Tibial nerve (tissue), 4 donors: ENCODE data around the gene ANGPTL7. TPM values are rescaled to one million over a fixed set of nuclear protein-coding genes. Genes with fewer than 3 reads are reported as not detected.

Experiments
- DNase-seq, 2 donors: peaks; one replicate each; pipeline ENCODE4 v3.0.0-alpha.2; 2019; ENCODE audit warnings: low spot score in 2 of 2
- H3K27ac ChIP-seq, 4 donors: fragments of 200-600 bp; sonication (generic) in 3 of 4; one replicate each; pipeline ENCODE4 v1.5.1; 2017 to 2019; ENCODE audit warnings: mild to moderate bottlenecking in 1 of 4
- H3K27me3 ChIP-seq, 2 donors: fragments of 200-600 bp; sonication (generic) in 1 of 2; one replicate each; pipeline versions ENCODE4 v1.5.1 to v1.6.0; 2017 to 2019
- H3K36me3 ChIP-seq, 3 donors: fragments of 200-600 bp; sonication (generic); one replicate each; pipeline ENCODE4 v1.5.1; 2018 to 2019
- H3K4me1 ChIP-seq, 4 donors: fragments of 200-600 bp; sonication (generic) in 3 of 4; one replicate each; pipeline ENCODE4 v1.5.1; 2017 to 2019
- H3K4me3 ChIP-seq, 4 donors: fragments of 200-600 bp; sonication (generic) in 3 of 4; one replicate each; pipeline ENCODE4 v1.5.1; 2017 to 2019; ENCODE audit warnings: mild to moderate bottlenecking in 1 of 4, moderate library complexity in 1 of 4
- H3K9me3 ChIP-seq, 4 donors: fragments of 200-600 bp; sonication (generic) in 3 of 4; one replicate each; pipeline ENCODE4 v1.5.1; 2017 to 2019
- CTCF ChIP-seq, 5 experiments: fragments of 200-600 bp in 3 of 5; fragments of 450-650 bp in 2 of 5; sonication (generic) in 3 of 5; IDR thresholded peaks; one replicate each; pipeline ENCODE4 v1.5.1; 2016 to 2019; ENCODE audit warnings: antibody characterized with exemption in 5 of 5, mild to moderate bottlenecking in 3 of 5, moderate library complexity in 2 of 5
- EP300 ChIP-seq, 2 donors: sonication (generic); formaldehyde crosslinking; IDR thresholded peaks; one replicate each; pipeline ENCODE4 v1.6.1; 2017; ENCODE audit warnings: antibody characterized with exemption in 2 of 2, mild to moderate bottlenecking in 1 of 2
- POLR2A ChIP-seq, 2 donors: fragments of 450-650 bp; IDR thresholded peaks; one replicate each; pipeline ENCODE4 v1.6.1; 2017; ENCODE audit warnings: antibody characterized with exemption in 2 of 2, mild to moderate bottlenecking in 2 of 2, moderate library complexity in 2 of 2
- WGBS, 2 donors: methylation state at CpG; one replicate each; pipeline ENCODE4 v1.1.5; 2018; 5-methylcytosine and 5-hydroxymethylcytosine counted together
- total RNA-seq, 4 donors: library from RNA; depleted of rRNA; stranded (reverse); fragments of >200 nt; gene quantifications; one replicate each; pipeline ENCODE4 v1.1.0, GENCODE V29; 2016

Gene ANGPTL7
- total RNA-seq, 4 donors from 2014 or later: 1,094 to 2,140 (median 1,213) TPM

GRCh38 chr1:11204396-11205190 is 15.4 kb downstream of the ANGPTL7 start:
- Histone ChIP-seq H3K9me3 (no peaks in the 10 kb centered on the region), H3K36me3 (peaks cover 0 to 89% (median 4%) of the 10 kb centered on the region in 3 donors), H3K4me3 (no peak overlapping the region), H3K27me3 (no peaks in the 10 kb centered on the region), H3K27ac (peak overlapping the region in 2 of 4 donors; percentile 50 to 84), H3K4me1 (peaks cover 0 to 10% (median 3%) of the 10 kb centered on the region in 4 donors)
- 90 to 92% methylated on average over 11 of the region's 11 CpGs for WGBS, 2 donors
- DNase-seq: no peak
- no peak for TF ChIP-seq CTCF (IDR thresholded peaks at IDR 0.05)
- TF ChIP-seq EP300 (IDR thresholded peaks at IDR 0.05): peak in 1 of 2 donors; percentile 48

- Histone ChIP-seq H3K36me3 (peaks cover 0 to 91% (median 4%) of the 10 kb centered on the region in 3 donors), H3K9me3 (no peaks in the 10 kb centered on the region), H3K27ac (peak overlapping the region; percentile 21 to 84 (median 56)), H3K4me1 (peaks cover 0 to 10% (median 3%) of the 10 kb centered on the region in 4 donors), H3K4me3 (no peak overlapping the region), H3K27me3 (no peaks in the 10 kb centered on the region)
- WGBS, 2 donors: 50 to 58% methylated on average over 6 of the region's 6 CpGs
- no peak for TF ChIP-seq POLR2A (IDR thresholded peaks at IDR 0.05)
- peak; percentile 84 to 85 for TF ChIP-seq EP300 (IDR thresholded peaks at IDR 0.05)
- no peak for TF ChIP-seq CTCF (IDR thresholded peaks at IDR 0.05)
- peak; percentile 75 to 81 for DNase-seq
These were observed 18.9 kb downstream of the ANGPTL7 start for GRCh38 chr1:11207898-11208611.

GRCh38 chr1:11211461-11211860 is 22.3 kb downstream of the ANGPTL7 start:
- Histone ChIP-seq H3K4me3 (no peak overlapping the region), H3K27ac (peak overlapping the region in 1 of 4 donors; percentile 35), H3K27me3 (no peaks in the 10 kb centered on the region), H3K4me1 (peaks cover 0 to 25% (median 3%) of the 10 kb centered on the region in 4 donors), H3K9me3 (no peaks in the 10 kb centered on the region), H3K36me3 (peaks cover 0 to 84% (median 8%) of the 10 kb centered on the region in 3 donors)
- no peak for DNase-seq
- WGBS, 2 donors: 90 to 99% methylated on average over 3 to 4 of the region's 4 CpGs
- TF ChIP-seq EP300 (IDR thresholded peaks at IDR 0.05) (no peak), CTCF (IDR thresholded peaks at IDR 0.05) (no peak), POLR2A (IDR thresholded peaks at IDR 0.05) (no peak)

- H3K27me3 ChIP-seq: no peaks in the 10 kb centered on the region
- no peak for TF ChIP-seq POLR2A (IDR thresholded peaks at IDR 0.05)
- TF ChIP-seq EP300 (IDR thresholded peaks at IDR 0.05): no peak
- no peak for TF ChIP-seq CTCF (IDR thresholded peaks at IDR 0.05)
- H3K4me1 ChIP-seq: peaks cover 0 to 25% (median 3%) of the 10 kb centered on the region in 4 donors
- no peak overlapping the region for H3K4me3 ChIP-seq
- WGBS, 2 donors: 68 to 75% methylated on average over 12 of the region's 12 CpGs
- no peak for DNase-seq
- H3K27ac ChIP-seq: peak overlapping the region in 1 of 4 donors; percentile 35
- peaks cover 0 to 83% (median 8%) of the 10 kb centered on the region in 3 donors for H3K36me3 ChIP-seq
- no peaks in the 10 kb centered on the region for H3K9me3 ChIP-seq
These were observed 22.9 kb downstream of the ANGPTL7 start for GRCh38 chr1:11211925-11212587.
